C1 segment of cervical spinal cord (tissue), 14 donors: ENCODE results near the gene EDEM2.
"Not testable (repeated sequence)": the region's sequence is repeated elsewhere in the genome, so short reads cannot be mapped to it uniquely, and the experiment has no call there.

Experiments used
- DNase-seq, 14 donors: peaks; one replicate each; lab custom pipeline; 2025; lab: John Stamatoyannopoulos, UW

The EDEM2 gene

GRCh38 chr20:35129647-35130069 lies 17.5 kb downstream of the EDEM2 start:
- no peak for DNase-seq

GRCh38 chr20:35125753-35126152 lies 21.4 kb downstream of the EDEM2 start:
- DNase-seq, result no peak

GRCh38 chr20:35122756-35123405 lies 24.3 kb downstream of the EDEM2 start:
- no peak for DNase-seq

- DNase-seq, result peak in 1 of 14 donors; percentile 26
These were observed 25.9 kb downstream of the EDEM2 start for GRCh38 chr20:35121186-35121585.

GRCh38 chr20:35120012-35120701 lies 27.0 kb downstream of the EDEM2 start:
- no peak for DNase-seq

- no peak for DNase-seq
These were observed 29.5 kb downstream of the EDEM2 start for GRCh38 chr20:35117629-35118028.

GRCh38 chr20:35117196-35117595 lies 29.9 kb downstream of the EDEM2 start:
- DNase-seq, result no peak

GRCh38 chr20:35116258-35116657 lies 30.9 kb downstream of the EDEM2 start:
- no peak for DNase-seq

GRCh38 chr20:35115606-35116005 lies 31.5 kb downstream of the EDEM2 start:
- DNase-seq, result no peak

GRCh38 chr20:35112276-35112675 lies 34.9 kb downstream of the EDEM2 start:
- not testable (repeated sequence) for DNase-seq

GRCh38 chr20:35111141-35111888 lies 35.8 kb downstream of the EDEM2 start:
- no peak for DNase-seq

GRCh38 chr20:35108921-35109320 lies 38.2 kb downstream of the EDEM2 start:
- DNase-seq, result no peak

GRCh38 chr20:35106827-35107380 lies 40.2 kb downstream of the EDEM2 start:
- DNase-seq, result no peak

GRCh38 chr20:35104685-35105295 lies 42.3 kb downstream of the EDEM2 start:
- no peak for DNase-seq

GRCh38 chr20:35101620-35102019 lies 45.5 kb downstream of the EDEM2 start:
- DNase-seq, result no peak

GRCh38 chr20:35093267-35093884 lies 53.8 kb downstream of the EDEM2 start:
- DNase-seq, result no peak

- peak; percentile 47 to 97 (median 86) for DNase-seq
These were observed 54.4 kb downstream of the EDEM2 start, which contains the start of gene TRPC4AP for GRCh38 chr20:35092524-35093266. TSS of gene TRPC4AP (minus strand) at chr20:35092807. CDS start at chr20:35092781, 26 bp downstream.

- peak in 1 of 14 donors; percentile 78 for DNase-seq
These were observed 55.2 kb downstream of the EDEM2 start for GRCh38 chr20:35091816-35092523.

GRCh38 chr20:35088231-35089145 lies 58.6 kb downstream of the EDEM2 start:
- no peak for DNase-seq
